HG02884 (cell line): ENCODE measurements around the gene SYT15B.
A peak's percentile ranks its signal among the peaks of the same experiment; 100 is the strongest.
"Not testable (repeated sequence)": the region's sequence is repeated elsewhere in the genome, so short reads cannot be mapped to it uniquely, and the experiment has no call there.

Experiments
- ATAC-seq: cut with Tn5 transposase; IDR thresholded peaks from one replicate; pipeline ENCODE4 v1.9.1; 2021; ENCODE audit warnings: mild to moderate bottlenecking, moderate library complexity; ENCODE audit not compliant: unreplicated experiment

The SYT15B gene

GRCh38 chr10:47763554-47764175, at the start of gene SYT15B:
TSS of gene SYT15B (minus strand) at chr10:47763592. CDS start at chr10:47762640, 952 bp downstream.
- not testable (repeated sequence) for ATAC-seq

GRCh38 chr10:47779590-47779989, 16.2 kb upstream of the SYT15B start:
- not testable (repeated sequence) for ATAC-seq

- not testable (repeated sequence) for ATAC-seq
Measured at GRCh38 chr10:47775361-47776231, 12.2 kb upstream of the SYT15B start.

GRCh38 chr10:47770745-47771144, 7.4 kb upstream of the SYT15B start:
- not testable (repeated sequence) for ATAC-seq

GRCh38 chr10:47768578-47769115, 5.3 kb upstream of the SYT15B start:
- not testable (repeated sequence) for ATAC-seq

GRCh38 chr10:47768085-47768484, 4.7 kb upstream of the SYT15B start:
- ATAC-seq = not testable (repeated sequence)

- ATAC-seq = not testable (repeated sequence)
Measured at GRCh38 chr10:47767236-47767635, 3.8 kb upstream of the SYT15B start.

GRCh38 chr10:47765232-47765631, 1.8 kb upstream of the SYT15B start:
- ATAC-seq = not testable (repeated sequence)

- not testable (repeated sequence) for ATAC-seq
Measured at GRCh38 chr10:47762674-47763553, 478 bp downstream of the SYT15B start.

GRCh38 chr10:47758855-47759254, 4.5 kb downstream of the SYT15B start:
- not testable (repeated sequence) for ATAC-seq

- ATAC-seq = not testable (repeated sequence)
Measured at GRCh38 chr10:47756169-47756568, 7.2 kb downstream of the SYT15B start.

GRCh38 chr10:47753871-47754270, 9.5 kb downstream of the SYT15B start:
- ATAC-seq = not testable (repeated sequence)

- ATAC-seq = not testable (repeated sequence)
Measured at GRCh38 chr10:47753176-47753575, 10.2 kb downstream of the SYT15B start.

- ATAC-seq = not testable (repeated sequence)
Measured at GRCh38 chr10:47751821-47752220, 11.6 kb downstream of the SYT15B start.

GRCh38 chr10:47750360-47750759, 13.0 kb downstream of the SYT15B start:
- not testable (repeated sequence) for ATAC-seq

GRCh38 chr10:47746780-47747376, 16.5 kb downstream of the SYT15B start:
- not testable (repeated sequence) for ATAC-seq

GRCh38 chr10:47744881-47745280, 18.5 kb downstream of the SYT15B start:
- ATAC-seq = not testable (repeated sequence)

- peak; percentile 74 for ATAC-seq
Measured at GRCh38 chr10:47743611-47744550, 19.5 kb downstream of the SYT15B start.

GRCh38 chr10:47740868-47741267, 22.5 kb downstream of the SYT15B start:
- peak; percentile 56 for ATAC-seq
